Measurements from ENCODE around the gene TLR1.

TLR1 gene

DNA sequence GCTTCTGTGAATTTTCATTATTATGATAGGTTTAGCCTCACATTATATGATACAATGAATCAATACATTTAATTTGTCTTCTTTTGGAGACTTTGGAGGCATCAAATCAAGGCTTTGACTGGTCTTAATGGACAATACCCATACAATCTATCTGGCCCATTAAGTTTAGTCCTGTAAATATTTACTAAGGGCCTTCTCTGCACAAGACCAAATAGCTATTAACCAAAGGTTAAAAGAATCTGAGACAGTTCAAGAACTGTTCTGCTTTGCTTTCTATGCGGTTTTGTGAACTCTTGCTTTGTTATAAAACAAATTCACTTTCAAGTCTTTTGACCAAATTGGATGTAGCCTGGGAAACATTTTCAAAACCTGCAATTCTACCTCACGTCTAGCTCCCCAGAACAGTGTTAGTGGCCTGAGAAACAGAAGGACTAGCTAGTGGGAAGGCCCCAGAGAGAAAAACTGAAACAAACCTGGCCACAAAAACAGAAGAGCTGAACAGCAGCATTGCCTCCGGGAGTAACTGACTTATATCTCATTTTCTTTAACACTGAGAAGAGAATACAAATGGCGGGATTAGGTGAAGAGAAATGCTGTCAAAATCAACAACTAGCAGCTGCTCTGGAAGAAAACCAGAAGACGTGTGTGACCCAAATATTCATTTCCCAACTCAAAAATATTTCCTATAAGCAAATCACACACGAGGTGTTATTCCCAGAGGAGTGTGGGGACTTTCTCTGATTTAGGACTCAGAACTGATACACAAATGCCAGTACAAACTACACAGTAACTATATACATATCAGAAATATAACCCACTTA lies 548 bp downstream of the TLR1 start:
- ChIA-PET POLR2A (no interaction called here), CTCF (interaction anchor here (0.6 to 3.0 kb wide), 6 partner anchors 9 to 886 kb away, joined by 3 to 17 read pairs (median 4); no protein-coding TSS in a partner anchor)
- TF ChIP-seq LEF1 (IDR thresholded peaks at IDR 0.05; ENCODE audit: borderline replicate concordance), result no peak
- no peak for TF ChIP-seq FOXA1 (IDR thresholded peaks at IDR 0.05)
- no peak for TF ChIP-seq ARNT (IDR thresholded peaks at IDR 0.05)
- TF ChIP-seq ZNF384 (IDR thresholded peaks at IDR 0.05), result no peak
- no peak for TF ChIP-seq CTBP1 (IDR thresholded peaks at IDR 0.05; ENCODE audit: borderline replicate concordance)
- TF ChIP-seq FOXK2 (IDR thresholded peaks at IDR 0.05), result no peak
- no peak for TF ChIP-seq HDGF (IDR thresholded peaks at IDR 0.05; ENCODE audit: borderline replicate concordance)
- no peak for TF ChIP-seq NFRKB (IDR thresholded peaks at IDR 0.05)
- TF ChIP-seq PKNOX1 (IDR thresholded peaks at IDR 0.05), result no peak
- no peak for DNase-seq (ENCODE audit: extremely low spot score)

- TF ChIP-seq TARDBP (IDR thresholded peaks at IDR 0.05), result no peak
- TF ChIP-seq SUZ12 (IDR thresholded peaks at IDR 0.05), result no peak
- TF ChIP-seq ZNF384 (IDR thresholded peaks at IDR 0.05), result no peak
- TF ChIP-seq ARNT (IDR thresholded peaks at IDR 0.05), result no peak
- no peak for TF ChIP-seq LEF1 (IDR thresholded peaks at IDR 0.05; ENCODE audit: borderline replicate concordance)
- no peak for TF ChIP-seq BHLHE40 (IDR thresholded peaks at IDR 0.05; ENCODE audit: borderline replicate concordance)
- TF ChIP-seq ELF4 (IDR thresholded peaks at IDR 0.05), result no peak
- no peak for TF ChIP-seq HDGF (IDR thresholded peaks at IDR 0.05; ENCODE audit: borderline replicate concordance)
- no peak for TF ChIP-seq L3MBTL2 (conservative IDR thresholded peaks at IDR 0.05)
- TF ChIP-seq FOXA1 (IDR thresholded peaks at IDR 0.05), result no peak
- TF ChIP-seq SP1 (IDR thresholded peaks at IDR 0.05), result no peak
- no peak for TF ChIP-seq FOXK2 (IDR thresholded peaks at IDR 0.05)
- TF ChIP-seq FOXM1 (IDR thresholded peaks at IDR 0.05; ENCODE audit: borderline replicate concordance), result no peak
- TF ChIP-seq PKNOX1 (IDR thresholded peaks at IDR 0.05), result no peak
- ChIA-PET CTCF (no interaction called here), POLR2A (no interaction called here)
- DNase-seq (ENCODE audit: extremely low spot score), result no peak
Measured at GRCh38 chr4:38802561-38803355, 1.8 kb downstream of the TLR1 start.

DNA sequence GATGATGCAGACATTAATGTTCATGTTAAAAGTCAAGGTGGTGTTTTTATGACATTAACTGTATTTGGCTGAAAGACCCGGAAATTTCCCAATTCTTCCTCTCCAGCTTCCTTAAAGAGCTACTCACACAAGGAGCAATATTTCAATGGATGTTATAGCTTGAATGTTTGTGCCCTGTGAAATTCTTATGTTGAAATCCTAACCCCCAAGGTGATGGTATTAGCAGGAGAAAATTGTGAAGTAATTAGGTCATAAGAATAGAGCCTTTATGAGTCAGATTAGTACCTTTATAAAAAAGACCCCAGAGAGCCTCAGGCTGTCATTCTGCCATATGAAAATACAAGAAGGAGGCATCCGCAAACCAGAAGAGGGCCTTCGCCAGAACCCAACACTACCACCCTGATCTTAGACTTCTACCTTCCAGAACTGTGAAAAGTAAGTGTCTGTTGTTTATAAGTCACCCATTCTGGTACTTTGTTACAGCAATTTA lies 3.6 kb downstream of the TLR1 start:
- TF ChIP-seq PKNOX1 (IDR thresholded peaks at IDR 0.05) (no peak), ZNF384 (IDR thresholded peaks at IDR 0.05) (no peak), L3MBTL2 (conservative IDR thresholded peaks at IDR 0.05) (no peak), FOXK2 (IDR thresholded peaks at IDR 0.05) (no peak), NFRKB (IDR thresholded peaks at IDR 0.05) (no peak), CTBP1 (IDR thresholded peaks at IDR 0.05; ENCODE audit: borderline replicate concordance) (no peak), ELF4 (IDR thresholded peaks at IDR 0.05) (no peak), ARNT (IDR thresholded peaks at IDR 0.05) (no peak), FOXA1 (IDR thresholded peaks at IDR 0.05) (no peak), BHLHE40 (IDR thresholded peaks at IDR 0.05; ENCODE audit: borderline replicate concordance) (no peak), SUZ12 (IDR thresholded peaks at IDR 0.05) (no peak), LEF1 (IDR thresholded peaks at IDR 0.05; ENCODE audit: borderline replicate concordance) (no peak), FOXM1 (IDR thresholded peaks at IDR 0.05; ENCODE audit: borderline replicate concordance) (no peak), HDGF (IDR thresholded peaks at IDR 0.05; ENCODE audit: borderline replicate concordance) (no peak), SP1 (IDR thresholded peaks at IDR 0.05) (no peak)
- CTCF ChIA-PET, result interaction anchor here (0.9 kb wide), 1 partner anchor 19 kb away, joined by 3 read pairs; the partner anchor contains the start of gene TLR10
- POLR2A ChIA-PET, result no interaction called here
- no peak for DNase-seq (ENCODE audit: extremely low spot score)

- POLR2A ChIA-PET, result no interaction called here
- no peak for DNase-seq (ENCODE audit: extremely low spot score)
- CTCF ChIA-PET, result interaction anchor here (0.9 kb wide), 1 partner anchor 18 kb away, joined by 3 read pairs; the partner anchor contains the start of gene TLR10
- TF ChIP-seq BHLHE40 (IDR thresholded peaks at IDR 0.05; ENCODE audit: borderline replicate concordance), result no peak
- TF ChIP-seq SUZ12 (IDR thresholded peaks at IDR 0.05), result no peak
- TF ChIP-seq ZNF384 (IDR thresholded peaks at IDR 0.05), result no peak
- TF ChIP-seq HDGF (IDR thresholded peaks at IDR 0.05; ENCODE audit: borderline replicate concordance), result no peak
- TF ChIP-seq PKNOX1 (IDR thresholded peaks at IDR 0.05), result no peak
- TF ChIP-seq FOXA1 (IDR thresholded peaks at IDR 0.05), result no peak
- no peak for TF ChIP-seq CTBP1 (IDR thresholded peaks at IDR 0.05; ENCODE audit: borderline replicate concordance)
- TF ChIP-seq SP1 (IDR thresholded peaks at IDR 0.05), result no peak
- TF ChIP-seq NFRKB (IDR thresholded peaks at IDR 0.05), result no peak
- no peak for TF ChIP-seq L3MBTL2 (conservative IDR thresholded peaks at IDR 0.05)
- no peak for TF ChIP-seq TARDBP (IDR thresholded peaks at IDR 0.05)
- no peak for TF ChIP-seq ARNT (IDR thresholded peaks at IDR 0.05)
- no peak for TF ChIP-seq FOXM1 (IDR thresholded peaks at IDR 0.05; ENCODE audit: borderline replicate concordance)
- TF ChIP-seq FOXK2 (IDR thresholded peaks at IDR 0.05), result no peak
- TF ChIP-seq ELF4 (IDR thresholded peaks at IDR 0.05), result no peak
- no peak for TF ChIP-seq LEF1 (IDR thresholded peaks at IDR 0.05; ENCODE audit: borderline replicate concordance)
Measured at GRCh38 chr4:38800366-38800765, 4.2 kb downstream of the TLR1 start.
